Keratinocyte (primary cell): ENCODE measurements around the gene ZRSR2. TPM values are rescaled to one million over a fixed set of nuclear protein-coding genes. Genes with fewer than 3 reads are reported as not detected.

ENCODE experiments used
- DNase-seq: peaks from one replicate; pipeline ENCODE4 v3.0.0-alpha.2; 2011; ENCODE audit warnings: low read depth, missing footprints, low spot score
- FAIRE-seq: peaks from 2 replicates; lab custom pipeline; 2011; peaks lifted over from hg19 to GRCh38; lab: Jason Lieb, UNC
- H2AFZ ChIP-seq: 2 replicates; pipeline ENCODE4 v1.6.0; 2012; ENCODE audit warnings: low read length, control low read depth, inconsistent platforms; ENCODE audit not compliant: control insufficient read depth
- H3K27ac ChIP-seq: 2 replicates; pipeline ENCODE4 v1.5.1; 2011; ENCODE audit warnings: low read length; ENCODE audit not compliant: control insufficient read depth, insufficient read depth
- H3K27me3 ChIP-seq: 3 replicates; pipeline ENCODE4 v1.6.0; 2011; ENCODE audit warnings: low read length; ENCODE audit not compliant: control insufficient read depth, insufficient read depth; ENCODE audit errors: extremely low read depth
- H3K36me3 ChIP-seq, 2 experiments: 2 replicates in 1 of 2; 3 replicates in 1 of 2; pipeline ENCODE4 v1.5.1; 2011; ENCODE audit warnings: low read length in 2 of 2, mild to moderate bottlenecking in 1 of 2; ENCODE audit not compliant: control insufficient read depth in 2 of 2, insufficient read depth in 2 of 2; ENCODE audit errors: extremely low read depth in 1 of 2
- H3K4me1 ChIP-seq: 3 replicates; pipeline ENCODE4 v1.5.1; 2011; ENCODE audit warnings: low read length; ENCODE audit not compliant: control insufficient read depth, insufficient read depth; ENCODE audit errors: extremely low read depth
- H3K4me2 ChIP-seq: 3 replicates; pipeline ENCODE4 v1.6.0; 2011; ENCODE audit warnings: low read depth, low read length; ENCODE audit not compliant: control insufficient read depth, insufficient read depth; ENCODE audit errors: extremely low read depth
- H3K4me3 ChIP-seq, 3 experiments: fragments of 200-600 bp in 1 of 3; sonication (generic) in 1 of 3; 2 replicates in 2 of 3; 3 replicates in 1 of 3; pipeline ENCODE4 v1.5.1; 2011 to 2016; ENCODE audit warnings: low read length in 3 of 3, mild to moderate bottlenecking in 3 of 3, control low read depth in 2 of 3, inconsistent platforms in 1 of 3, low read depth in 1 of 3, mixed read lengths in 1 of 3, mixed run types in 1 of 3, moderate library complexity in 1 of 3; ENCODE audit not compliant: control insufficient read depth in 2 of 3, insufficient read depth in 2 of 3; ENCODE audit errors: extremely low read depth in 1 of 3
- H3K79me2 ChIP-seq: 2 replicates; pipeline ENCODE4 v1.6.0; 2012; ENCODE audit warnings: low read length; ENCODE audit not compliant: control insufficient read depth, insufficient read depth
- H3K9ac ChIP-seq: 3 replicates; pipeline ENCODE4 v1.6.0; 2011; ENCODE audit warnings: low read length; ENCODE audit not compliant: control insufficient read depth, insufficient read depth; ENCODE audit errors: extremely low read depth
- H3K9me1 ChIP-seq: 3 replicates; pipeline ENCODE4 v1.6.0; 2011; ENCODE audit warnings: low read length; ENCODE audit not compliant: control insufficient read depth, insufficient read depth; ENCODE audit errors: extremely low read depth
- H3K9me3 ChIP-seq: 2 replicates; pipeline ENCODE4 v1.5.1; 2012; ENCODE audit warnings: low read depth, low read length; ENCODE audit not compliant: control insufficient read depth
- H4K20me1 ChIP-seq: 3 replicates; pipeline ENCODE4 v1.6.0; 2011; ENCODE audit warnings: low read length; ENCODE audit not compliant: control insufficient read depth, insufficient read depth; ENCODE audit errors: extremely low read depth
- CTCF ChIP-seq, 3 experiments: IDR thresholded peaks in 1 of 3; conservative IDR thresholded peaks in 1 of 3; optimal IDR thresholded peaks in 1 of 3; 2 replicates in 2 of 3; 3 replicates in 1 of 3; pipeline versions ENCODE3 to v1.5.1; 2011; ENCODE audit warnings: low read length in 3 of 3, mild to moderate bottlenecking in 3 of 3, moderate library complexity in 2 of 3, control low read depth in 1 of 3, inconsistent platforms in 1 of 3; ENCODE audit not compliant: insufficient read depth in 2 of 3; ENCODE audit errors: extremely low read depth in 1 of 3
- EZH2 ChIP-seq: IDR thresholded peaks from one replicate; pipeline ENCODE4 v1.6.1; 2012; ENCODE audit warnings: inconsistent platforms, mild to moderate bottlenecking, low read length, moderate library complexity
- dilution Hi-C: fragments of 300-500 bp; cut with MboI; formaldehyde crosslinking; loops from one replicate; pipeline ENCODE4 v1.7.0; 2020; ENCODE audit warnings: low sequenced_read_pairs; ENCODE audit not compliant: extremely low pct_ligation_motif_present
- polyA plus RNA-seq, 5 experiments: library from polyadenylated mRNA; depleted of rRNA in 3 of 5; stranded (reverse) in 3 of 5; stranded (forward) in 1 of 5; unstranded in 1 of 5; fragments of >200 nt; gene quantifications; 1 replicate in 1 of 5; 2 replicates in 3 of 5; 3 replicates in 1 of 5; pipeline versions ENCODE4 v1.2.1 to v1.2.3, GENCODE V29; 2011 to 2012; ENCODE audit warnings: missing spikeins in 2 of 5, low read depth in 1 of 5, low replicate concordance in 1 of 5

Gene ZRSR2
- polyA plus RNA-seq, 1 donor (not counting 4 experiments of a cell fraction or from before 2014, with no cell fraction given) = 13.7 TPM

- no peak overlapping the region for H3K27ac ChIP-seq
- H3K36me3 ChIP-seq = no peaks in the 10 kb centered on the region
- H3K4me1 ChIP-seq = no peaks in the 10 kb centered on the region
- FAIRE-seq (no peak), DNase-seq (no peak)
- H3K9me1 ChIP-seq = no peaks in the 10 kb centered on the region
- H3K4me3 ChIP-seq = no peak overlapping the region
- H3K79me2 ChIP-seq = no peaks in the 10 kb centered on the region
- H4K20me1 ChIP-seq = no peaks in the 10 kb centered on the region
- TF ChIP-seq EZH2 (no peak), CTCF (optimal IDR thresholded peaks at IDR 0.05 in 1 of 3, IDR thresholded peaks at IDR 0.05 in 1 of 3, conservative IDR thresholded peaks at IDR 0.05 in 1 of 3; ENCODE audit: extremely low read depth in 1 of 3, insufficient read depth in 2 of 3, low read length in 3 of 3) (no peak)
- dilution Hi-C loops = no loop called here
- no peak overlapping the region for H3K4me2 ChIP-seq
- H3K27me3 ChIP-seq = no peaks in the 10 kb centered on the region
- H3K9me3 ChIP-seq = no peaks in the 10 kb centered on the region
- H3K9ac ChIP-seq = no peak overlapping the region
- no peak overlapping the region for H2AFZ ChIP-seq
These were observed 41.4 kb upstream of the ZRSR2 start for GRCh38 chrX:15748841-15749240.

GRCh38 chrX:15749642-15750610 lies 40.4 kb upstream of the ZRSR2 start:
- no peaks in the 10 kb centered on the region for H3K27me3 ChIP-seq
- H3K4me1 ChIP-seq = no peaks in the 10 kb centered on the region
- H3K4me3 ChIP-seq = no peak overlapping the region
- no peak overlapping the region for H3K4me2 ChIP-seq
- dilution Hi-C loops = no loop called here
- H3K9ac ChIP-seq = no peak overlapping the region
- H3K27ac ChIP-seq = no peak overlapping the region
- no peaks in the 10 kb centered on the region for H3K36me3 ChIP-seq
- H3K79me2 ChIP-seq = no peaks in the 10 kb centered on the region
- H3K9me1 ChIP-seq = no peaks in the 10 kb centered on the region
- DNase-seq (no peak), FAIRE-seq (no peak)
- H4K20me1 ChIP-seq = no peaks in the 10 kb centered on the region
- TF ChIP-seq CTCF (optimal IDR thresholded peaks at IDR 0.05 in 1 of 3, IDR thresholded peaks at IDR 0.05 in 1 of 3, conservative IDR thresholded peaks at IDR 0.05 in 1 of 3; ENCODE audit: extremely low read depth in 1 of 3, insufficient read depth in 2 of 3, low read length in 3 of 3) (no peak), EZH2 (no peak)
- H3K9me3 ChIP-seq = no peaks in the 10 kb centered on the region
- H2AFZ ChIP-seq = no peak overlapping the region
